HepG2 (cell line): Measurements from ENCODE around the gene HS3ST4. TPM values are rescaled to one million over a fixed set of nuclear protein-coding genes. Genes with fewer than 3 reads are reported as not detected.

Experiments used
- ATAC-seq: fragments of 200-7000 bp; cut with Tn5 transposase; 3 replicates; pipeline ENCODE4 v1.9.1; 2020; ENCODE audit warnings: mild to moderate bottlenecking, moderate library complexity
- BruUV-seq: library from RNA; stranded (reverse); fragments of 400-500 nt; replicated peaks from 2 replicates; lab custom pipeline; 2021; lab: Mats Ljungman, UMichigan
- CTCF ChIA-PET: fragments of 300-600 bp; formaldehyde crosslinking; extraction: SDS; loops from one replicate; lab custom pipeline; 2021; ENCODE audit warnings: low total read pairs, inconsistent platforms, low intra/inter-chr PET ratio; lab: Yijun Ruan, JAX
- POLR2A ChIA-PET: fragments of 350-600 bp; sonication (Branson Sonifier 250); formaldehyde crosslinking; loops from one replicate; lab custom pipeline; 2020; ENCODE audit warnings: antibody characterized with exemption, inconsistent platforms; lab: Yijun Ruan, JAX
- DNase-seq: peaks from one replicate; pipeline ENCODE4 v3.0.0-alpha.2; 2015; ENCODE audit warnings: low spot score
- FAIRE-seq: peaks from 3 replicates; lab custom pipeline; 2011; peaks lifted over from hg19 to GRCh38; lab: Jason Lieb, UNC
- H2AFZ ChIP-seq: one replicate; pipeline ENCODE4 v1.6.1; 2011; ENCODE audit warnings: low read length, inconsistent platforms
- H3K27ac ChIP-seq: fragments of 300-600 bp; 3 replicates; pipeline ENCODE4 v1.8.0; 2011; ENCODE audit warnings: mixed run types, mild to moderate bottlenecking, mixed read lengths, low read length, inconsistent platforms; ENCODE audit not compliant: insufficient read depth; ENCODE audit errors: extremely low read length
- H3K27me3 ChIP-seq, 2 experiments: fragments of 200-600 bp in 1 of 2; 2 replicates in 1 of 2; 3 replicates in 1 of 2; pipeline versions ENCODE4 v1.6.0 to v1.8.0; 2011; ENCODE audit warnings: low read length in 2 of 2, mild to moderate bottlenecking in 2 of 2, moderate library complexity in 2 of 2, inconsistent platforms in 1 of 2; ENCODE audit not compliant: insufficient read depth in 2 of 2, control insufficient read depth in 1 of 2
- H3K36me3 ChIP-seq, 2 experiments: fragments of 200-600 bp in 1 of 2; replicated peaks in 1 of 2; 2 replicates in 1 of 2; 3 replicates in 1 of 2; pipeline versions ENCODE4 v1.5.1 to v1.8.0; 2011; ENCODE audit warnings: low read length in 2 of 2, inconsistent platforms in 1 of 2; ENCODE audit not compliant: insufficient read depth in 2 of 2, control insufficient read depth in 1 of 2
- H3K4me1 ChIP-seq: 2 replicates; pipeline ENCODE4 v1.5.1; 2012; ENCODE audit warnings: low read length, inconsistent platforms; ENCODE audit not compliant: insufficient read depth
- H3K4me2 ChIP-seq: 2 replicates; pipeline ENCODE4 v1.6.0; 2011; ENCODE audit warnings: low read depth, low read length, inconsistent platforms
- H3K4me3 ChIP-seq, 3 experiments: fragments of 200-600 bp in 1 of 3; sonication (generic), shearing (Covaris generic) in 1 of 3; replicated peaks in 1 of 3; 2 replicates each; pipeline ENCODE4 v1.5.1; 2011 to 2016; ENCODE audit warnings: low read length in 3 of 3, inconsistent platforms in 2 of 3, low read depth in 2 of 3, mild to moderate bottlenecking in 2 of 3, control low read depth in 1 of 3, mixed read lengths in 1 of 3; ENCODE audit not compliant: insufficient read depth in 1 of 3
- H3K79me2 ChIP-seq: one replicate; pipeline ENCODE4 v1.6.1; 2011; ENCODE audit warnings: low read length, inconsistent platforms; ENCODE audit not compliant: insufficient read depth
- H3K9ac ChIP-seq: 2 replicates; pipeline ENCODE4 v1.6.0; 2011; ENCODE audit warnings: mild to moderate bottlenecking, low read depth, low read length, inconsistent platforms; ENCODE audit not compliant: insufficient read depth
- H3K9me3 ChIP-seq: 2 replicates; pipeline ENCODE4 v1.5.1; 2012; ENCODE audit warnings: mild to moderate bottlenecking, low read length
- H4K20me1 ChIP-seq: 2 replicates; pipeline ENCODE4 v1.6.0; 2011; ENCODE audit warnings: inconsistent platforms, mild to moderate bottlenecking, low read length, moderate library complexity; ENCODE audit not compliant: insufficient read depth
- CHD2 ChIP-seq: IDR thresholded peaks from 2 replicates; pipeline ENCODE4 v1.6.1; 2011; ENCODE audit warnings: low read depth, low read length, improper control_type of control experiment
- E2F1 ChIP-seq: sonication (generic); formaldehyde crosslinking; IDR thresholded peaks from 2 replicates; pipeline ENCODE4 v1.5.0; 2020; ENCODE audit warnings: missing genetic modification reagents
- ZNF331 ChIP-seq: sonication (generic); formaldehyde crosslinking; IDR thresholded peaks from 2 replicates; pipeline ENCODE4 v1.4.0; 2020; ENCODE audit warnings: missing genetic modification reagents
- ZNF513 ChIP-seq: sonication (generic); formaldehyde crosslinking; conservative IDR thresholded peaks from 2 replicates; pipeline ENCODE4 v1.5.0; 2020; ENCODE audit warnings: missing genetic modification reagents
- ZNF75D ChIP-seq: sonication (generic); formaldehyde crosslinking; IDR thresholded peaks from 2 replicates; pipeline ENCODE4 v1.8.1; 2023; ENCODE audit warnings: missing genetic modification reagents, mild to moderate bottlenecking, borderline replicate concordance
- ZNF879 ChIP-seq: sonication (generic); formaldehyde crosslinking; IDR thresholded peaks from 2 replicates; pipeline ENCODE4 v1.8.1; 2023; ENCODE audit warnings: missing genetic modification reagents
- ZXDC ChIP-seq: sonication (generic); formaldehyde crosslinking; IDR thresholded peaks from 2 replicates; pipeline ENCODE4 v1.5.0; 2020; ENCODE audit warnings: mild to moderate bottlenecking, missing genetic modification reagents
- WGBS: methylation state at CpG from one replicate; pipeline ENCODE4 v1.1.6; 2017; ENCODE audit warnings: low lambda C conversion rate; 5-methylcytosine and 5-hydroxymethylcytosine counted together
- in situ Hi-C: cut with HindIII; loops from 2 replicates; pipeline ENCODE4 v1.10.0; 2017; ENCODE audit warnings: low pct_unique_long_range_greater_than_20kb; ENCODE audit not compliant: extremely low pct_ligation_motif_present
- intact Hi-C: fragments of 100-400 bp; cut with micrococcal nuclease; formaldehyde crosslinking; loops from one replicate; pipeline ENCODE4 v1.10.0; 2022; ENCODE audit not compliant: unreplicated experiment
- polyA plus RNA-seq, 8 experiments: library from polyadenylated mRNA; depleted of rRNA in 3 of 8; stranded (reverse) in 7 of 8; unstranded in 1 of 8; fragments of >200 nt; fragmentation: Illumina TruSeq in 4 of 8; extraction: Trizol in 4 of 8; gene quantifications; 2 replicates each; pipeline versions ENCODE4 v1.2.1 to v1.2.3, GENCODE V29; 2011 to 2016; ENCODE audit warnings: low read depth in 4 of 8, missing spikeins in 1 of 8, mixed read lengths in 1 of 8; ENCODE audit not compliant: insufficient read depth in 1 of 8
- total RNA-seq, 5 experiments: library from RNA; depleted of rRNA; stranded (reverse); fragments of >200 nt; fragmentation: Illumina TruSeq; extraction: Trizol; gene quantifications; 2 replicates each; pipeline ENCODE4 v1.2.3, GENCODE V29; 2016; ENCODE audit warnings: low read depth in 1 of 5
- TF ChIP-seq, protein P1 (sequence below): sonication (generic); formaldehyde crosslinking; conservative IDR thresholded peaks from 2 replicates; pipeline ENCODE4 v1.8.1; 2023; ENCODE audit warnings: missing genetic modification reagents
- TF ChIP-seq, protein P2 (sequence below): IDR thresholded peaks from 2 replicates; pipeline ENCODE4 v1.6.1; 2016; ENCODE audit warnings: low read depth

The HS3ST4 gene
- total and polyA plus RNA-seq, 2 of the 13 experiments (the other 11 are each of a cell fraction or from before 2014, with no cell fraction given) = not detected

GRCh38 chr16:26078716-26079355 is 387.1 kb downstream of the HS3ST4 start:
- POLR2A ChIA-PET = no interaction called here
- Histone ChIP-seq H4K20me1 (no peaks in the 10 kb centered on the region), H3K4me1 (no peaks in the 10 kb centered on the region), H3K27me3 (no peaks in the 10 kb centered on the region), H3K27ac (no peak overlapping the region), H3K4me3 (no peak overlapping the region), H3K9ac (no peak overlapping the region), H3K79me2 (no peaks in the 10 kb centered on the region), H3K4me2 (no peak overlapping the region), H3K9me3 (peaks cover 8% of the 10 kb centered on the region; the same call in 1 of the 2 replicates), H3K36me3 (no peaks in the 10 kb centered on the region), H2AFZ (no peak overlapping the region)
- BruUV-seq = no TSS peak
- TF ChIP-seq ZNF513 (CRISPR knock-in tag) = no peak
- DNase-seq = no peak
- CTCF ChIA-PET = no interaction called here
- no peak for FAIRE-seq
- in situ Hi-C loops (no loop called here), intact Hi-C loops (no loop called here)
- ATAC-seq = no peak
- 4% methylated on average over 10 of the region's 10 CpGs for WGBS

DNA sequence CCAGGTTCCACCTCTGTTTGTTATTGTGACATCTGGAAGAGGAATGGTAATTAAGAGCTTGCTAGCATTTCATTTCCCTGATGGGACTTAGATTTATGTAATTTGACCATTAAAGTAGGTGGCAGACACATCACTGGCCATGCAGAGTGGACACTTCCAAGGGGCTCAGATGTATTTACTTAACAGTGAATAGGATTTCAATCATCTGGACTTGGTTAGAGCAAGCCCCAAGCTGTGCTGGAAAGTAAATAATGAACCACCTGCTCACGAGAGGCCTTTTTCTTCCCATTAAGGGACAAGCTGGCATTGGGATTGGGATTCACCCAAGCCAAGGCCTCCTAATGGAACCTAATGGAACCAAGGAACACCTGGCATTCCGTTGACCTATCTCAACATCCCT is 395.3 kb downstream of the HS3ST4 start:
- Histone ChIP-seq H3K4me2 (no peak overlapping the region), H3K4me1 (no peaks in the 10 kb centered on the region), H4K20me1 (no peaks in the 10 kb centered on the region), H2AFZ (no peak overlapping the region), H3K4me3 (no peak overlapping the region), H3K27ac (no peak overlapping the region), H3K36me3 (no peaks in the 10 kb centered on the region), H3K9ac (no peak overlapping the region), H3K27me3 (no peaks in the 10 kb centered on the region), H3K9me3 (peaks cover 38% of the 10 kb centered on the region; the same call in 1 of the 2 replicates), H3K79me2 (no peaks in the 10 kb centered on the region)
- intact Hi-C loops = no loop called here
- DNase-seq = no peak
- whole genome bisulfite sequencing = 3% methylated on average over 2 of the region's 2 CpGs
- ChIA-PET POLR2A (no interaction called here), CTCF (no interaction called here)
- BruUV-seq = no TSS peak
- in situ Hi-C loops = no loop called here
- FAIRE-seq = no peak
- ATAC-seq = no peak
- TF ChIP-seq ZXDC (CRISPR knock-in tag) (no peak), CHD2 (no peak), E2F1 (CRISPR knock-in tag) (no peak), ZNF75D (CRISPR knock-in tag) (no peak), ZNF879 (CRISPR knock-in tag) (no peak), ZNF331 (CRISPR knock-in tag) (no peak)
- TF ChIP-seq, protein P1, sequence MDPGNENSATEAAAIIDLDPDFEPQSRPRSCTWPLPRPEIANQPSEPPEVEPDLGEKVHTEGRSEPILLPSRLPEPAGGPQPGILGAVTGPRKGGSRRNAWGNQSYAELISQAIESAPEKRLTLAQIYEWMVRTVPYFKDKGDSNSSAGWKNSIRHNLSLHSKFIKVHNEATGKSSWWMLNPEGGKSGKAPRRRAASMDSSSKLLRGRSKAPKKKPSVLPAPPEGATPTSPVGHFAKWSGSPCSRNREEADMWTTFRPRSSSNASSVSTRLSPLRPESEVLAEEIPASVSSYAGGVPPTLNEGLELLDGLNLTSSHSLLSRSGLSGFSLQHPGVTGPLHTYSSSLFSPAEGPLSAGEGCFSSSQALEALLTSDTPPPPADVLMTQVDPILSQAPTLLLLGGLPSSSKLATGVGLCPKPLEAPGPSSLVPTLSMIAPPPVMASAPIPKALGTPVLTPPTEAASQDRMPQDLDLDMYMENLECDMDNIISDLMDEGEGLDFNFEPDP = no peak
- TF ChIP-seq, protein P2, sequence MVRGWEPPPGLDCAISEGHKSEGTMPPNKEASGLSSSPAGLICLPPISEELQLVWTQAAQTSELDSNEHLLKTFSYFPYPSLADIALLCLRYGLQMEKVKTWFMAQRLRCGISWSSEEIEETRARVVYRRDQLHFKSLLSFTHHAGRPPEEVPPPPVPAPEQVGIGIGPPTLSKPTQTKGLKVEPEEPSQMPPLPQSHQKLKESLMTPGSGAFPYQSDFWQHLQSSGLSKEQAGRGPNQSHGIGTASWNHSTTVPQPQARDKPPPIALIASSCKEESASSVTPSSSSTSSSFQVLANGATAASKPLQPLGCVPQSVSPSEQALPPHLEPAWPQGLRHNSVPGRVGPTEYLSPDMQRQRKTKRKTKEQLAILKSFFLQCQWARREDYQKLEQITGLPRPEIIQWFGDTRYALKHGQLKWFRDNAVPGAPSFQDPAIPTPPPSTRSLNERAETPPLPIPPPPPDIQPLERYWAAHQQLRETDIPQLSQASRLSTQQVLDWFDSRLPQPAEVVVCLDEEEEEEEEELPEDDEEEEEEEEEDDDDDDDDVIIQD (CRISPR knock-in tag) = no peak
